GM18520 (cell line): ENCODE data around the gene CFAP157.

Source experiments
- ATAC-seq: cut with Tn5 transposase; IDR thresholded peaks from one replicate; pipeline ENCODE4 v1.9.1; 2021; ENCODE audit not compliant: unreplicated experiment

CFAP157 gene

DNA sequence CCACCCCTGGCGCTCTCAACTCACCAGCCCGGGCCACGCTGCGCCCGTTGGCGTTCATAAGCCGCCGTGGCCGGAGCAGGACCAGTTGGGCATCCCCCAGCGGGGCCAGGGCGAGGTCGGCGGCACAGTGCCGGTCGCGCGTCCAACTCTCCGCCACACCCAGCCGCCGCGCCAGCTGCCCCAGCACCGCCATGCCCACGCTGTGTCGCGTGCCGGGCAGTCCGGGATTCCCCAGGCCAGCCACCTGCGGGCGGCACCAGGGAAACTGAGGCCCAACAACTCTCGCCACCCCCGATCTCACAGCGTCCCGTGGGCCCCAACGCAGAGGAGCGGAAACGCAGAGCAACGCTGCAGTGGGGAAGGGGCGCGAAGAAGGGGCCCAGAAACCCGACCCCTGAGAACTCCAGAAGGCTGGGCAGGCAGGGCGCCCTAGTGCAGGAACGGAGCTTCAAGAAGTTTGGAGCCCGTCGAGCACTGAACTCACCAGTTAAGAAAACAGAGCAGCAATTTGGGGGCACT lies 8.2 kb downstream of the CFAP157 start:
- ATAC-seq: no peak

DNA sequence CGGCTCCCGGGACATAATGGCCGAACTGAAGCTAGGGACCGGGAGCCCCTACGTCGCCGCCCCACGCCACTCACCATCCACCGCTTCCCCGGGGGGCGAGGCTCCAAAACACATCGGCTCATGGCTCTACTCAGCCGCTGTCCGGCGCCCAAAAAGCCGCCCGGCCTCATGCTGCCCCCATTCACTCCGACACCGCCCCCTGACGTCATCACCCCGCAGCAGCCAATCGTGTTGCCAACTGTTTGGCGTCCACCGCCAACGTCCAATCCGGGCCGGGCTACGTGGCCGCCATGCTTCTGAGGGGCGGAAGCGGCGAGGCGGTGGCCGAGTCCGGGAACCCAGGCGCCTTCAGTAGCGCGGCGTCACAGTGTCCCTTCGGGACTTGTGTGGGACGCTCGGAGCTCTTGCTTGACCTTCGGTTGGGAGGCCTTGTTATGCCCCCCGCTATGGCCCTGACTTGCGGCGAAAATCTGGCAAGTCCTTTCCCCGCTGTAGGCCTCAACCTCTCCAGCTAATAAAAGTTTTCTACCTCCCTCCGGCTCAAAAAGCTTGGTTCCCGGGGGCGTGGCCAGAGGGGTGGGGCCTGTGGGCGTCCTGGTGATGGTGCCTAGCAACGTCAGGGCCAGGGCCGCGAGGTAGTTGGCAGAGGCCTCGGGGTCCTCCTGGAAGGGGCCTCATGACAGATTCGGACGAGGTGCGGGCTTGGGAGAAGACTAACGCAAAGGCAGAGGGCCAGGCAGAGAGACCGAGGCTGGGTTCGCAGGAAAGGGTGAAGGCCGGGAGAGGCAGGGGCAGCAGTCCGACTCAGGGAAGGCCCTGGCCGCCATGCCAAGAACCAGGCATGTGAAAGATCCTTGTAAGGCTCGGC lies 8.9 kb downstream of the CFAP157 start, which contains the start of the genes PTRH1 and TTC16:
Gene PTRH1 (minus strand): TSS at position 194 of the 868 bp plus-strand sequence. CDS start 24 bp downstream, at position 170.
Gene TTC16 (plus strand): TSS at position 610 of the 868 bp plus-strand sequence. CDS start 67 bp downstream, at position 677.
- ATAC-seq: peak; percentile 84

DNA sequence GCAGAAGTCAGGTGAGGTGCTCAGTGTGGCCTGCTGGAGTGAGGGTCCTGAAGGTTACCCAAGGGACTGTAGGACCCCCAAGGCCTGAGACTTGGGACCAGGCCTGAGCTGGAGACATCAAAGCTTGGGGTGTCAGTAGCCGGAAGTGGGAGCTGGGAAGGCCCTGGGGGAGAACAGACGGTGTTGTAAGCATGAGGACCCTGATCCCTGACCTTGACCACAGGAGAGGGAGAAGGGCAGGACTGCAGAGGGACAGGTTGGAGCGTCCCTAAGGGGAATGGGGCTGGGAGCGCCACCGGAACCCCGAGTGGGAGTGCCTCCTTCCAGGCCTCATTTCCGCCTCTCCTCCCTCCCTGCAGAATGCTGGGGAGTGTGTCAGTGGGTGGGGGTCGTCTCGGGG lies 9.6 kb downstream of the CFAP157 start:
- no peak for ATAC-seq

DNA sequence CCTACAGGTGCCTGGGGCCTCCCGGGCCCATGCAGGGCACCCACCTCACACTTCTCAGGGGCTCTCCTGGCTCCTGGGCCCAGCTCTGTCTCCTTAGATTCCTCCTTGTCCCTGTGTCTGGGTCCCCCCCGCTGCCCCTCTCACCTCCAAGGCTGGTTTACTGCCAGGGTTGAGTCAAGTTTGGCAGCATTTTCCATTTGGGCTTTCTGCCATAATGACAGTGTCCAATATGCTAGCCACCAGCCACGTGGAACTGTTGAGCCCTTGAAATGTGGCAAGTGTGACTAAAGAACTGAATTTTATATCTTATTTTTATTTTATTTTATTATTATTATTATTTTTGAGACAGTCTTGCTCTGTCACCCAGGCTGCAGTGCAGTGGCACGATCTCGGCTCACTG lies 11.0 kb downstream of the CFAP157 start:
- ATAC-seq: no peak

DNA sequence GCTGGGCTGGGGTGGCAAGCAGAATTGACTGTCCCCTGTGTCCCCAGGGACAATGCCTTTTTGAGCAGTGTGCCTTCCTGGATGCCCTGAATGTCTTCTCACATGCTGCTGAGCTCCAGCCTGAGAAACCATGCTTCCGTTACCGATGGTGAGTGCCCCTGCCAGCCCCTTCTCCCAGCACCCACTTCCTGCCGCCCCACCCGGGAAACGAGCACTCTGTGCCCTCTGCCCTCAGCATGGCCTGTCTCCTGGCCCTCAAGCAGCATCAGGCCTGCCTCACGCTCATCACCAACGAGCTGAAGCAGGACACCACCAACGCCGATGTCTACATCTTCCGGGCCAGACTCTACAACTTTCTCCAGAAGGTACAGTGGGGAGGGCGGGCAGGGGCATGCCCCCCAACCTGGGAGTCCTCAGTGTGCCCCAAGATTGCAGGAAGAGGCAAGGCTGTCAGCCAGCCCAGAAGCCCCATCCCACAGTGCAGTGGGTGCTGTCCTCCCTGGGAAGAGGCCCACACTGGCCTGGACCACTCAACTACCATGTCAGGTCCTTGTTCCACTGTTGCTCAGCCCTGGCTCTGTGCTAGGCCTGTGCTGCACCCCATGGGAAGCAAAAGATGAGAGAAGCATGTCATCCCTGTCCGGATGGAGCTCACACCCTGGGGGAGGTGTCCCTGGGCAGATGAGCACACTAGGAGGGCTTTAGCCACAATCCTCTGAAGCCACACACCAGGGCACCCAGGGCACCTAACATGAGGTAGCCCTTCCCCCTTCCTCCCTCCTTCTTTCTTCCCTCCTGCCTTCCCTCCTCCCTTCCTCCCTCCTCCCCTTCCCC lies 13.5 kb downstream of the CFAP157 start:
- no peak for ATAC-seq

DNA sequence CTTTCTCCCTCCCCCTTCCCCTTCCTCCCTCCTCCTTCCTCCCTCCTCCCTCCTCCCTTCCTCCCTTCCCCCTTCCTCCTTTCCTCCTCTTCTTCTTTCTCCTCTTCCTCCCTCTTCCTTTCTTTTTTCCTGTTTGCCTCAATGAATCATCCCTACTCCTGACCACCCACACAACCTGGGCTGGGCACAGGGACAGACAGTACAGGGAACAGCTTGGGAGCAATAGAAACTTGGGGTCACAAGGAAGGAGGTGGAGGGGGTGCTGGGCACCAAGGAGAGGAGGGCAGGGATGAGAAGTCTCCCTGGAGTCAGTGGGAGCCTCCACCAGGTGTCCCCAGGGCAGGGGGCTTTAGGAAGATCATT lies 14.1 kb downstream of the CFAP157 start:
- ATAC-seq: no peak

DNA sequence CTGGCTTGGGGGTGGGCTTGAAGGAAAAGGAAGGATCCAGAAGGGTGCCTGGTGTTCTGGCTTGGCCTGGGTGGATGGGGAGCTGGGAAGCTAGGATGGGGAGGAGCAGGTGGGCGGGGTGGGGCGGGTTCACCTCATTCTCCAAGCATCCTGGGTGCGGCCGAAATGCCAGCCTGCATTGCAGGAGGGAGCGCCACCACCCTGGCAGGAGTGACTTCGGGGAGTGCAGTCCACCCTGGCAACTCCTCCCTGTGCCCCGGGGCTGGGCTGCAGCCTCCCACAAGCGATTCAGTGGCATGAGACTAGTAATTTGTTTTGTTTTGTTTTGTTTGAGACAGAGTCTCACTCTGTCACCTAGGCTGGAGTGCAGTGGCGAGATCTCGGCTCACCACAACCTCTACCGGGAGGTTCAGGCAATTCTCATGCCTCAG lies 14.6 kb downstream of the CFAP157 start:
- ATAC-seq: no peak

DNA sequence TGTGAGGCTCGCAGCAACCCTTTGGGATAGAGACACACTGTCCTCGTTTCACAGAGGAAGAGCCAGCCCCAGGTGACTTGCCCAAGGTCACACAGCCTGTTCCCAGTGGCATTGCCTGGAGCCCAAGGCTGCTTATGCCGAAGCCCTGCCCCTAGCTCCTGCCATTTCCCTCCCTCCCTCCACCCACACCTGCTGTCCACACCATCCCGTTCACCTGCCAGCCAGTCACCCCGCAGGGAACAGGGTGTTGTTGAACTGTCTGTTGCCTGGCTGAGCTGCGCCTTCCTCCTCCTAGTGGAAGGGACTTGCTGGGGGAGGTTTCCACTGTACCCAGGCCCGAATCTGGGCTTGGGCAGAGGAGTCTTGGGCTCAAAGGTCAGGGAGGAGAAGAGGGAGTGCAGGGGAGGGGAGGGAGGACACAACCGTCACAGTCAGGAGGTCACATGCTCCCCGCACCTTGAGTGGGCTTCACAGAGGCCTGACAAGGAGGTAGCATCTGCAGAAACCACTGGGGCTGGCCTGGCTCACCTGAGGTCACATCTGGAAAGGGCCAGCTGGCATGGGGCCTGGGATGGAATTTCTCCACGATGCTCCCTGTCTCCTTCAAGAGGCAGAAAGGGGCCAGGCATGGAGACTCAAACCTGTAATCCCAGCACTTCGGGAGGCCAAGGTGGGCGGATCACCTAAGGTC lies 15.4 kb downstream of the CFAP157 start:
- ATAC-seq: no peak

DNA sequence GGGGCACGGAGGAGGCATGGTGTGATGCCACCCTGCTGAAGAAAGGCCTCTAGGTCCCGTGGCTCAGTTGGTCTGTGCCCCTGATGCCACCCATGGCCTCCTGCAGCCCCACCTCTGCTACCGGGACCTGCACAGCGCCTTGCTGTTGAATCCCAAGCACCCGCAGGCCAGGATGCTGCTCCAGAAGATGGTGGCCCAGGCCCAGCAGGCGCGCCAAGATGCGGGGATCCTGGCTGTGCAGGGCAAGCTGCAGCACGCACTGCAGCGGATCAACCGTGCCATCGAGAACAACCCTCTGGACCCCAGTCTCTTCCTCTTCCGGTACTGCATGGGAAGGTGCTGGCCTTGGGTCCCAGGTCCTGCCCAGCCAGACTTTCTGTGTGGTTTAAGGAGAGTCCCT lies 16.2 kb downstream of the CFAP157 start:
- no peak for ATAC-seq

DNA sequence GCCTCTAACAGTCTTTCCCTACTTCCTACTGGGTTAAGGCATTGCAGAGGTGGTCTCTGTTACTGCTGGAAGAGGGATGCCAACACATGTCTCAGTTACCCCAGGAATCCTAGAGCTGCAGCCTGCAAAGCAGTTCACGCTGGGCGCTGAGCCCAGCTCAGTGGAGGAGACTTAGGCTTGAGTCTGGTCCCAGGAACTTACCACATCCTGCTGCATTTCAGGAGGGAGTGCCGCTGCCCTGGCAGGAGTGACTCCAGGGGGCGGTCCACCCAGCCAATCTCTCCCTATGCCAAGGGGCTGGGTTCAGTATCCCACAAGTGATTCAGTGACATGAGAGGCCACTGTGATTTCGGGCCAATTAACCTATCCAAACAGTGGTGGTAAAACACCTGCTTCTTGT lies 16.7 kb downstream of the CFAP157 start:
- no peak for ATAC-seq

DNA sequence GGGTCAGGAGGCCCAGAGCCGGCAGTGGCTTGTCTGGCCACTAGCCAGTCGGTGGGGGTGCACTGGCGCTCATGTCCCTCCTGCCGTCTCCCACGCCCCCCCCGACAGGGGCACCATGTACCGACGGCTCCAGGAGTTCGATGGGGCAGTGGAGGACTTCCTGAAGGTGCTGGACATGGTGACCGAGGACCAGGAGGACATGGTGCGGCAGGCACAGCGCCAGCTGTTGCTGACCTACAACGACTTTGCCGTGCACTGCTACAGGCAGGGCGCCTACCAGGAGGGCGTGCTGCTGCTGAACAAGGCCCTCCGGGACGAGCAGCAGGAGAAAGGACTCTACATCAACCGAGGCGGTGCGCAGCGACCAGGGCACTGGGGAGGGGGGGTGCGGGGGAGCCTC lies 17.2 kb downstream of the CFAP157 start:
- no peak for ATAC-seq

DNA sequence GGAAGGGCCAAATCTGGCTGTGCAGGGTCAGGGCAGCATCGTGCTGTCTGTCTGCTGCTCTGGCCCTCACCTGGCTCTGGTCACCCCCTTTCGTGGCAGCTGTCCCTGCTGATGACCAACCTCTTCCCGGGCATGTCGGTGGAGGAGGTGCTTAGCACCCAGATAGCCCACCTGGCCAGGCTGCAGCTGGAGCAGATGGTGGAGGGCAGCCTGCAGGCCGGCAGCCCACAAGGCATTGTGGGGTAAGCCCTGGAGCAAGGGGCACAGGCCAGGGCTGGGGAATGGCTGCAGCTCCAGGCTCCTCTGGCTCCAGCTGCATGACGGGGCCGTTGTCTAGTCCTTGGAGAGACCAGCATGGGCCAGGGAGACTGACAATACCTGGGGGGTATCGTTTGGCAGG lies 20.1 kb downstream of the CFAP157 start:
- no peak for ATAC-seq

DNA sequence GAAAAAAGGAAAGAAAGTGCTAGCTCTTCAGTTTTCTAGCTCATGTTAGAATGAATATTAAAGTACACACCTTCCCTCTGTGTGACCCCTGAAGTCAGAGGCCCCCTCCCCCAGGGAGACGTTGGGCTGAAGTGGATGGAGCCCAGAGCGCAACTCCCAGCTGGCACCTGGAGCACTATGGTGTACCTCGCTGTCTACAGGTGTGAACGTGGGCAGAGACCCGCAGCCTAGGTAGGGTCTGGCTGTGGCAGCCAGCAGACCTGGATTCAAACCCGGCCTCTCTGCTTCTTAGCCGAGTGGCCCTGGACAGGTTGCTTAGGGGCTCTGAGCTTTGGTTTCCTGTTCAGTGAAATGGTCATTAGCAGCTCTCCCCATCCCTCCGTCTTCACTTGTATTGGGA lies 22.0 kb downstream of the CFAP157 start:
- ATAC-seq: no peak

DNA sequence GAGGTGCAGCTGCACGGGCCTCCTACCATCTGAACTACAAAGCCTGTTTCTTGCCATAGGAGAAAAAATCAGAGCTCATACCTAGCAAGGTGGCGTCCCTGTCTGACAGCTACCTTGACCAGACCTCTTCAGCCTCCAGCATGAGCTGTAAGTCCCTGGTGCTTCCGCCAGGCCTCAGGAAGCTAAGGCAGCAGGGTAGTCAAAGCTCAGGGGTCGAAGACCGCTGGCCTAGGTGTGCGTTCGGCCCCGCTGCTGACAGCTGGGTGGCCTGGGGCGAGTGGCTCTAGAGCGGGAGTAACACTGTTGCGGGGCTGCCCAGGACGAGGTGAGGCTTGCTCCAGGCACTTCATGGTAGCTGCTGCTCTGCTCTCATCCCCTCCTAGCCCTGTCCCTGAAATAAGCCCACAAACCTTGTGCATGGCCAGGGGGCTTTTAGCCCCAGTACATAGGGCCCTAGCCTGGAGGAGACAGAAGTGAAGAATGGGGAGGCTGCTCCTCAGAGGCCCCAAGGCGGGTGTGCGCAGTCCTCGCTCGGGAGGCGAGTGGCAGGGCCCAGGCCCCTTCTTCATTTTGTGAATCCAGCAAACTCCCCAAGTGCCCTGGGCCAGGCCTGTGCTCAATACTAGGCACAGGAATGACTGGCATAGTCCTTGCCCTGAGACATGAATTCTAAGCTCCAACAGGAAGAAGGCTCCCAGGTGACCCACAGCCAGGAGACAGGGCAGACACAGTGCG lies 22.9 kb downstream of the CFAP157 start:
- no peak for ATAC-seq

DNA sequence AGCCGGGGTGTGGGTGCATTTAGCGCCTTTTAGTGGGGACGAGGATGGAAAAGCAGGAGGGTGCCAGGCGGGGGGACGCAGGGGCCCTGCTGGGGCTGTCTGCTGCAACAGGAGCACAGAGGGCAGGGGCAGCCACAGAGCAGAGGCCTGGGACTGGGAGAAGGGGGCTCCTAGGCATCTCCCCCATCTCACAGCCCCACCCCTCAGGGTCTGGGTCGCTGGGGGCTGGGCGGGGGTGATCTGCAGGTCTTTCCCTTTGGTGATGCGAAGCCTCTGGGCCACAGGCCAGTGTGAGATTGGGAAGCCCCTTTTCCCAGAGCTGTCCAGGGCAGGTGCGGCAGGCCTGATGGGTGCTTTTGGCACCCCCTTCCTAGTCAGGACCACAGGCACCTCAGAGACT lies 23.5 kb downstream of the CFAP157 start:
- no peak for ATAC-seq

DNA sequence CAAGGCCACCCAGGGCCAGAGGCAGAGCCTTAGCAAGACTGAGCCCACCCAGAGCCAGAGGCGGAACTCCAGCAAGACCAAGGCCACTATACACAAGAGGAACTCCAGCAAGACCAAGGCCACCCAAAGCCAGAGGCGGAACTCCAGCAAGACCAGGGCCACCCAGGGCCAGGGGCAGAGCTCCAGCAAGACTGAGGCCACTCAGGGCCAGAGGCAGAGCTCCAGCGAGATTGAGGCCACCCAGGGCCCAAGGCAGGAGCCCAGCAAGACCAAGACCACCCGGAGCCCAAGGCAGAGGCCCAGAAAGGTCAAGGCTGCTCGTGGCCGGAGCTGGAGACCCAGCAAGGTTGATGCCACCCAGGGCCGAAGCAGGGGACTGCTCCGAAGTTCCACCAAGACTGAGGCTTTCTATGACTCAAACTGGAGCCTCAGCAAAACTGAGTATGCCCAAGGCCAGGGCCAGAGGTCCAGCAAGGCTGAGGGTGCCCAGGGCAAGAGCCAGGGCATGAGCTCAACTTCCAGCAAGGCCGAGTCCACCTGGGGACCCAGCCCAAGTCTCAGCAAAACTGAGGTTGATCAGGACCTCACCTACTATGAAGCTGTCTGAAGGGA lies 24.1 kb downstream of the CFAP157 start:
- ATAC-seq: no peak

DNA sequence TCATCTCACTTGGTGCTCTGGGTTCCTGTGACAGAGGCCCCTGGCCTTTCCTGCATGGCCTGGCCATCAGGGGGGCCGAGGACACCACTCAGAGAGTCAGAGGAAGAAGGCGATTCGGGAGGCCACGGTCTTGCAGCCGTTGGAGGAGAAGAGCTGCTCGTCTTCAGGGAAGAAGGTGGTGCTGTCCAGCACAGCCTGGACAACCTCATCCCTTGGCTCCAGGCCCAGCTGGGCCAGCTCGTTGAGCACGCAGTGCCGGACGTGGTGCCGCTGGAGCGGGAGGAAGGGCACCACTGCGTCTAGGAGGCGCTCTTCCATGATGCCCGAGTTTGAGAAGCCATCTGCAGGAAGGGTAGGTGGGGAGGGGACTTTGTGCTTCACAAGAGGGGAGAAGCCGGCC lies 25.1 kb downstream of the CFAP157 start:
- no peak for ATAC-seq

DNA sequence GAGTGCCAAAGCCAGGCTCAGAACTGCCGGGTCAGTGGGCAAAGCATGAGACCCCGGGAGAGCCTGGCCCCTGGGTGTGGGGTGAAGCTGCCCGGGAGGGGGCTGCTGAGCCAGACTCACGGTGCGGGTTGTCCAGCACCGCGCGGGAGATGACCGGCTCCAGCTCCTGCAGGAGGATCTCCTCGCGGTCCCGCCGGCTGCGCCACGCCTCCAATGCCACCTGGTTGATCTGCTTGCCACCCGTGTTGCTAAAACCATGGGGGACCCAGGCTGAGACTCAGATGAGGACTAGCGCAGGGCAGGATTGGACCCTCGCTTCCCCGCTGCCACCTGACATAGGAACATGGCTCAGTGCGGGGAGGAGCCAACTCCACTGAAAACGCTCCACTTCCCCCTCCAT lies 25.7 kb downstream of the CFAP157 start:
- ATAC-seq: no peak

DNA sequence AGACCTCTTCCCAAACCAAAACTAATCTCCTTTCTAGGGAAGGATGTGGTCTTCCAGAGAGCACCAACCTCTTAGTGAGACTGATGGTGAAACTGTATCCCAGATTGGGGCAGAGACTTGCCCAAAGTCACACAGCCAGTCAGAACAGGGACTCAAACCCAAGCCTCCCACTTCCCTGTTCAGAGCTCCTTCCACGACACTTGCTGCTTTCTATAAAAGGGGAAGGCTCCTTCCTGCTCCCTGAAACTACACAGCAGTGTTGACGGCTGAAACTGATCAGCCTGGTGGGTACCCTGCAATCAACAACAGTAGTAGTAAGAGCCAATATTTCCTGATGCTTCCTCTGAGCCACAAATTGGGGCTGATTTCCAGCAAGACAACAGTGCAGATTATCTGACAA lies 26.8 kb downstream of the CFAP157 start:
- no peak for ATAC-seq

DNA sequence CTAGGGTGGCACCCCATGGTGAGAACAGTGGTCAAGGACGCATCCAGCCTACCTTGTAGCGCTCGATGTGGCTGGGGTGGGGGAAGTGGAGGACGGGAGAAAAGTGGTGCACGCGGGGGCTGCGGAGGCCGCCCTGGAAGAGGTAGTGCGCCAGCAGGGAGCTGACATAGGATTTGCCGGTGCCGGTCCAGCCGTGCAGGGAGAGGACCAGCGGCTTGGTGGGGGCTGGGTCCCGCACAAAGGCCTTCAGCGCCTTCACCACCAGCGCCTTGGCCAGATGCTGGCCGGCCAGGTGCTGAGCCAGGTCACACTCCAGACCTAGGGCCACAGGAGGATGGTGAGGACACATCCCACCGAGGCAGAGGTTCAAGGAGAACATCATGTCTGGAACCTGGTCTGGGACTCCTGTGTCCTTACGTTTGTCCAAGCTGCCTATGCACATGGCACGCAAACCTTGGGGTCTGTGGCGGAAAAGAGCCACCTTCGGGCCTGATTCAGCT lies 27.5 kb downstream of the CFAP157 start:
- no peak for ATAC-seq
